GM19238 (cell line): Measurements from ENCODE around the gene GPD2.

Experiments
- DNase-seq: peaks from one replicate; pipeline ENCODE4 v3.0.0; 2011; ENCODE audit warnings: low spot score; ENCODE audit not compliant: insufficient read length

GPD2 gene

GRCh38 chr2:156436497-156437085 lies 412 bp downstream of the GPD2 start:
- peak; percentile 24 for DNase-seq

DNA sequence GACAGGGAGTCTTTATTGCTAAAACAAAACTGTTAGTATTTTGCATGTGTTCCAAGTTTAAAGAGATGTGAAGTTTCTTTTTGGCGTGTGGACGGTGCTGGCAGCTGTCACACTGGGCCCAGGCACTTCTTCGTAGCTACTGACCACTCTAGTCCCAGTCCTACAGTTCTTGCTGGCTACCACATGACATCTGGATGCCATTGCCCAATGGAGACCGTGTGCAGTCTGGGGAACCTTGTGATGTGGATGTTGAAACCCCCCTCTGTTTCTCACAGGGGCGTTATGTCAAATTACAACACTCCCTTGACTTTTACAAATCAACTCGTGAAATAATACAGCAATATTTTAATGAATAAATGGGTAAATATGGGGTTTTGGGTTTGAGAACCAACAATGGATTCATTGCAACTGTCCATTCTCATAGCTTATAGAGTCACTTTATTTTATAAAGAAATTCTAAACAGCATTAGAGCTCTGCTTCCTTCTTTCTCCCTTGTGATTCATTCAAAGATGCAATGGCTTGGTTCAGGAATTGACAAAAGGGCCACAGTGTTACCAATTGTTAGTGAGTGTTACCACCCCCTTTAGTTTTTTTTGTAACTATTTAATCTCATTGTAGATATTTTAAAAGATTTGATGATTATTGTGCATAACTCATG lies 1.2 kb downstream of the GPD2 start:
- DNase-seq, result no peak

DNA sequence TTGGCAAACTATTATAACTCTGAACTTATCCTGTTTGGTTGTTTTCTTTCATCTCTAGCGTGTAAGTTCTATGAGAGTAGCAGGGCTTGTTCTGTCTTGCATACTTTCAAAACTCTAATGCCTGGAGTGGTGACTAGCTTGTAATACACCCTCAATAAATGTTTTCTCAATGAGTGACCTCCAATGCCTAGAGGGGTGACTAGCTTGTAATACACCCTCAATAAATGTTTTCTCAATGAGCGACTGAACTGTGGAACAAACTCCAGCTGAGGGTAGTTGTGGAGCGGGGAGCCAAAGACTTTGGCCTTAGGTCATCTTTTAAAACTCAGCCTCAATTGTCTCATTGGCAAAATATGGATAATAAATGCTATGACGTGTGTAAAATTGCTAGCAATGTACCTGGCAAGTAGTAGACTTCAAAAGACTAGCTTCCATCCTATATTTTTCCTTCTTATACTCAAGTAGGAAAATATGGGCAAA lies 1.8 kb downstream of the GPD2 start:
- DNase-seq, result no peak

GRCh38 chr2:156443089-156443488 lies 6.9 kb downstream of the GPD2 start:
- no peak for DNase-seq

DNA sequence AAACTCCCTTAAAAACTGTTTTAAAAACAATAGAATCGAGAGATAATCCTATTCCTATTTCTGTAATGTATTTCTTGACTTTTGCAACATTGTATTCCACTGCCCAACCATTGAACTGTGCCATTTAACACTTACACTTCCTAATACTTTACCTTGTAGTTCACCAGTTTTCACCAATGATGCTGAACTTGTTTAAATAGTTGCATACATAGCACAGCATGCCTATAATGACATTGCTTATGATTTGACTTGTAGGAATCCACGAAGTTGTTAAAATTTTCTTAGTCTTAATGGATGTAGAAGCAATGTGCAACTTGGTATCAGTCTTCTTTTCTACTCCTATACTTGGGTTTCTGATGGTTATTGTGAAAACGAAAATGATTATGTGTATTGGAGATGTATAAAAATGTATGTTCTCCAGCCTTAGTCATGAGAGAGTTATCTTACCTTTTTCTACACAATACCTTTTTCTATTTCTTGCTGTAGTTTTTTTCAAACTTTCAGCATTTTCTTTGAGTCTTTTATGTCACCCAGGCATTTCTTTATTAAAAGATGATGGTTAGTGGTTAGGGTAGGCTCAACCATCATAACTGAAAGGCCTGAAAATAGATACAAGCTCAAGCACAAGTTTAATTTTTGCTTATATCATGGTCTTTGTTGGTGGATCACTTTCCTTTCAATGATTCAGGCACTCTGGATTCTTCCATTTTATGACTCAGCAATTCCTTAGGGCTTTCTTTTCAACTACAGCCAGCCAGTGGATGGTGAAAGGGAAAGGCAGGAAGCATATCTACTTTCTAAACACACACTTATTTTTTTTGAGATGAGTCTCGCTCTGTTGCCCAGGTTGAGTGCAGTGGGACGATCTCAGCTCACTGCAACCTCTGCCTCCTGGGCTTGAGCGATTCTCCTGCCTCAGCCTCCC lies 9.4 kb downstream of the GPD2 start:
- no peak for DNase-seq

GRCh38 chr2:156447761-156448160 lies 11.6 kb downstream of the GPD2 start:
- DNase-seq, result no peak

- no peak for DNase-seq
Measured at GRCh38 chr2:156448766-156449165, 12.6 kb downstream of the GPD2 start.

- DNase-seq, result no peak
Measured at GRCh38 chr2:156452971-156453370, 16.8 kb downstream of the GPD2 start.

- no peak for DNase-seq
Measured at GRCh38 chr2:156455361-156455975, 19.3 kb downstream of the GPD2 start.

DNA sequence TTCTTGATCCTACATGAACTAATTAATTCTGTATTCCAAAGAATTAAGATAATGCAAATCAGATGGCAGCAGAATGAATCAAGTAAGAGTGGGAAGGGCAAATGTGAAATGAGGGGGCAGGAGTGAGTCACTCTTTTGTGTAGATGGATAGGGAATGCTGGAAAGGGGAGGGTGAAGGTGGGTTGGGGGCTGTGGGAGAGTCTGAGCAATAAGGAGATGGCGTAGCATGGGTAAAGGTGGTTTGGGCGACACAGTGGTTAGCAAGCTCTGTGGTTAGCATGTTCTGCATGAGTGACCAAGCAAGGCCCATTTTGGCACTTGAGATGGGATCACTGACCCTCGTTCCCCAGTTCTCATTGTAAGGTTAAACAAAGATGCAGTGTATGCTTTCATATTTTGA lies 20.4 kb downstream of the GPD2 start:
- DNase-seq, result peak; percentile 27

GRCh38 chr2:156457523-156458517 lies 21.6 kb downstream of the GPD2 start:
- DNase-seq, result no peak

DNA sequence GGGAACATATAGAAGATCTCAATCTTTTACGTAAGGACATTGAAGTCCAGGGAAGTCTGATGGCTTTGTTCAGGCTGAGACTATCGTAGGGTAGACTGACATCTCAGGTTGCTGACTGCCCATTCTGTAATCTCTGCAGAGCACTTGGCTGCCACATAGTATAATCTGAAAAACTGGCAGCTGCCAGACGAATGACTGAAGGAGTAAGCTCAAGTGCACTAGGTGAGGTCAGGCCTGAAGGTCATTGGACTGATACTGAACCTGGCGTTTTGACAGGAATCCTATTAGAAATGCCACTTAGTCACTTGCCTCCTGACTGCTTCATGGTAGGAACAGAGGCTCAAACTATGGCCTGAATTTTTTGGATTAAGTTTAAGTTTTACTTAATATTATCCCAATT lies 23.5 kb downstream of the GPD2 start:
- DNase-seq, result no peak

- no peak for DNase-seq
Measured at GRCh38 chr2:156464106-156464505, 27.9 kb downstream of the GPD2 start.

DNA sequence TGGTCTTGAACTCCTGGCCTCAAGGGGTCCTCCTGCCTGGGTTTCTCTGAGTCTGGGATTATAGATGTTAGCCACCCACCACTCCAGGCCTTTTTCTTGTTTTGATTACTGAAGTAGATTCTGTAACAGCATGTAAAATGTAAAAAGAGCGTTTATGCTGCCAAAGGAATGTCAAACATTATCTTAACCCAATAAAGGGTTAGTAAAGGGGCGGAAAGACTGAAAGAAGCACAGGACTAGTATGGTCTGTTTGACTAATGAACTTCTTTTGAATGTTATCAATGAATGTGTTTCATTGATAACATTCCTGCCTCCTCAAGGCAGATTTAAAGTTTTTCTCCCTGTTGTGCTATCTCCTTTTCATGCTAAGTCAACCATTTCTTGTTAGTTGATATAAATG lies 29.4 kb downstream of the GPD2 start:
- no peak for DNase-seq

DNA sequence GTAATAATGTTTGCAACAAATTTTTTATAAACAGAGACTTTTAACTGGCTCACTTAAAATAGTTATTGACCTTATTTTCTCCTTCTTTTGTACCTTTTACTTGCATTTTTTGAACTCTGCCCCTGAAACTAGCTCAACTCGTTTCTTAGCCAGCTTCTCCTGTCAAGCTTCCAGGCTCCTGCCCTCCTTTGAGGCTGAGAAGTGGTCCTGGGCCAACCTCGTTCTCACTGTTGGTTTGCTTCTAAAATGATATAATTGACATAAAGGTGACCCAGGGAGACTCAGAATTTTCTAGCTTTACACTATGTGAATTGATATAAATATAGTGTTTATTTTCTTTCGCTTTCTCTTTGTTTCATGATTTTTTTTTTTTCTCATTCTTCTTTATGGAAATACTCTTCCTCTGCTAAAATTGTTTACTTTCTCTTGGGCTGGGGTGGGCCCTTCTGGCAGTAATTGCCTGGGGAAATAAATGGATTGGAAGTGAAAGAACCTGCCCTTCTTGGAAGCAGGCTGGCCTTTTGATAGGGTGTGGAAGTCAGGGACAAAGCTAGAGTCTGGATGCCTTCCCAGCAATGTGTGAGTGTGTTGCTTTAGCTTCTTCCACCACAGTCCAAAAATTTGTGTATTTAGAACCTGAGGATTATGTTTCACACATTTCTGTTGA lies 30.7 kb downstream of the GPD2 start:
- DNase-seq, result no peak

DNA sequence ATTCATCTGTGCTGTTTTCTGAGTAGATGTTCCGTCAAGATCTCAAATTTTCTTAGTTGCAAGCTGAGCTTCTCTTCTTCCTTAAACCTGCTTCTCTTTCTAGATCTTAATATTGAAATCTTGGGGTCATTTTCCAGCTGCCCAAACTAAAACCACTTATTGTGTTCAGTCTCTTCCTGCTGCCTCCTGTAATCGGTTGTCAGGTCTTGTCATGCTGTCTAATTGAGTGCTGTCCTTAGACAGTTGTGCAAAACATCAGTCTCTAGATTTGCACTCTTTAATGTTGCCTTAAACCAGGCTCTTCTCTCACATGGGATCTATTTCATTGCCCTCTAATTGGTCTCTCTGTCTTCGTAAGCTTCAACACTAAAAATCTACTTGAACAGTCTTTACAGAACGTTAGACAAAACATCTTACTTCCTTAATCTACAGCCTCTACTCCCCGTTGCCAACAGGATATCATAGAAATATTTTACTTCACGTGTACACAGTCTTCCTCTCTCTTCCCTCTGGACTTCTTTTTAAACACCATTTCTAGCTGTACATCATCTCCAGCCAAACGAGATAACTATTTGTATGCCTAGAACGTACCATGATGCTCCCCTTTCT lies 34.9 kb downstream of the GPD2 start:
- DNase-seq, result no peak

DNA sequence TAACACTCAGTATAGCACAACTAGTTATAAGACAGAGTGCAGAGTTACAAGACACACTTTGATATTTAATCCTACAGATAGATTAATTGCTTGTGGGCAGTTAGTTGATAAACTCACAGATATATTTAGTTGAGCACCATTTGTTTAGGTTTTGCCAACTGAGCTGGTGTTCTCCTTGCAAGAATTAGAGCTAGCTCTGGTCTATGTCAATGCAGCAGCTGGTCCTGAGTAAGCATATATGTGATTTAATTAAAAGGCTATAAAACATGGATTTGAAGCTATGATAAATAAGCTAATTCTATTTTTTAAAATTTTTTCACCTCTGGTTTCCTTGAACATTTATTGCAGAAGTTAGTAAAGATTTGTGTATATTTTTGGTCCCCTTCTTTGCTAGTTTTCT lies 35.6 kb downstream of the GPD2 start:
- DNase-seq, result no peak

- no peak for DNase-seq
Measured at GRCh38 chr2:156472686-156473085, 36.5 kb downstream of the GPD2 start.

DNA sequence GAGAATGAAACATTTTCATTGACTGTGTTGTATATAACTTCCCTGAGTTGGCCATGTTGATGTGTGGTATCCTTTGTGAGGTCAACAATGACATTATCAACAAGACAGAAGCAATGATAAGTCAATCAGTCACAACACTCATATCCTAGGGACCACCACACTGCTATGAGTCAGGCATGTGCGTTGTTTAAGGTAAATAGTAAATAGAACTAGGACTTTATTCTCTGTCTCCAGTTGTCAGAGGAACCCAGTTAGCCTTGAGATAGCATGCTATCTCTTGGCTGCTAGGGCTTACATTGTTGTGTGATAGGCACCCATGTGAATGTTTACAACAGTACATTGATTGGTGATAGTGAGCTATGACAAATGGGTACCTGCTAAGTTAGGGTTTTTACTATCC lies 37.3 kb downstream of the GPD2 start:
- DNase-seq, result no peak

DNA sequence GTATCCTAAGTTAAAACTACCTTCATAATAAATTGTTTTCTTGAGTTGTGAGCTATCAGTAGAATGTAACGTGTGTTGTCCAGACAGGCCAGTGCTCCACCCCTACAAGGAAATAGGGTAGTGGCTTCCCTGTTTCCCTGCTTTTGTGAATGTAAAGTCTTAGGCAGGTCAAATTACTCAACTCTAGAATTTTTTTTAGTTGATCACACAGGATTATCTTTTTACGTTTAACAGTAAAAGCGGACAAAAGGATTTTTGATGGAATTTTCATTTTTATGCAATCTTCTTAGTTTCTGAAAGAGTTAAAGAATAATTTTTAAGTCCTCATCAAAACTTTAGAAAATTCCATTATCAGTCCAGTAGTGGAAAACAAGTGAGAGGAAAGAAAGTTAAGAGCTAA lies 38.2 kb downstream of the GPD2 start:
- DNase-seq, result no peak
